HUES6 (cell line): Measurements from ENCODE around the gene ADAM12.

Source experiments
- H3K27ac ChIP-seq: 2 replicates; pipeline ENCODE4 v1.7.0; 2013; ENCODE audit warnings: low read depth, mild to moderate bottlenecking, low read length, inconsistent platforms
- H3K27me3 ChIP-seq: 2 replicates; pipeline ENCODE4 v1.6.1; 2013; ENCODE audit warnings: low read length; ENCODE audit not compliant: control insufficient read depth, insufficient read depth
- H3K36me3 ChIP-seq: 2 replicates; pipeline ENCODE4 v1.6.1; 2013; ENCODE audit warnings: low read length; ENCODE audit not compliant: control insufficient read depth, insufficient read depth
- H3K4me1 ChIP-seq: 2 replicates; pipeline ENCODE4 v1.6.1; 2013; ENCODE audit warnings: low read length; ENCODE audit not compliant: control insufficient read depth, insufficient read depth
- H3K4me3 ChIP-seq: 2 replicates; pipeline ENCODE4 v1.5.1; 2013; ENCODE audit warnings: low read depth, low read length
- H3K9ac ChIP-seq: one replicate; pipeline ENCODE4 v1.6.1; 2013; ENCODE audit warnings: mild to moderate bottlenecking, low read length
- H3K9me3 ChIP-seq: 2 replicates; pipeline ENCODE4 v1.6.1; 2013; ENCODE audit warnings: low read depth, low read length; ENCODE audit not compliant: control insufficient read depth, insufficient read depth

ADAM12 gene

DNA sequence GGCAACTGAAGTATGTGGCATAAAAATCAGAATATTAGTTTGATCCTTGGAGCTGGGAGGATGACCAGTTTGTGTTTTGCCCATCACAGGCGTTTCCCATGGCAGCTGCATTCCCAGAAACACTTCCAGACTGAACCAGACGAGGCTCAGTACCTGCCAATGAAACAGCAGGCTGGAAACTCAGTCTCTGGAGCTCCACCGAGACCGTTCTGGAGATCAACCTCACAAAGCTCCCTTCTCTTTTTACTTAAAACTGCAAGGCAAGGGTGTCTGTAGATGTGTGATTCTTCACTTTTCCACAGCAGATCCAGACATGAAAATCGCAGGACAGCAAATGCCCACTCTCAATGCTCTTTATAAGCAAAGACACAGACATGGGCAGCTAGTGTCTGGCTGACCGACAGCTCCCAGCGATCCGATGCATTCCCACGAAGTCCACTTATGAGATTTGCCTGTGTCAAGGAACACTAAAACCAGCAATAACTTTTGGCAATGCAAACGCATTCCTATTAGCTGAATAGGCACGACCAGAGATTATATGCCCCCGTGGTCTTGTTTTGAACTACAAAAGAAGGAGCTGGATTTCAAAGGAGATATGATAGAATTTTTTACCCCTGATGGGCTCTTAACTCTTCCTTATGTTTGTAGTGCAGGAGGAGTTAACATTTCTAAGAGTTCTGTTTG is 72.6 kb downstream of the ADAM12 start:
- no peak overlapping the region for H3K27ac ChIP-seq

DNA sequence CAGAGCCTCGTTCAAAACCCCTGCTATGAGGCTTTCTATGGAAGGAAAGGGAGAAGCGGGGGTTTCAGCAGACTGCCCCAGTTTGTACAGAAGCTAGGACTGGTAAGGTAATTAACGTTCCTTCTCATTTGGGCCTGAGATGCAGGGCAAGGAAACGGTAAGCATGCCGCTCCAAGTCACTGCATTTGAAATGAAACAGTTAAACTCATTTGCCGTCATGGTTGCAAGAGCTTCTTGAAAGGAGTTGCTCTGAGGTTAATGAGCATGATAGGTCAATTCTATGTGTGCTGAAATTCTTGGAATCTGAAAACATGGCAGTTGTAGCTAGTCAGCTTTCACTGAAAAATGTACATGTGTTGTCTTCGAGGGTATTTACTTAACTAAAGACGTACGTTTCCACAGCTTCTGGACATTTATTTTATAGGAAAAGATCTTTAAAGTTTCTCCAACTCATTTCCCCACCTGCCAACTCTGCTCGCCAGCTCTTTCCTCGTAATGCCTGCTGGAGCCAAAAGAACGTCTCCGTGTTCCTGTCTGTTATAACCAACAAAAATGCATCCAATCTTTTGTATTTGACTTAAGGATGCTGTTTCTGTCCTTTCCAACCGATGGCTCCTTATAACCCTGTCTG is 73.3 kb downstream of the ADAM12 start:
- no peak overlapping the region for H3K27ac ChIP-seq
- H3K4me1 ChIP-seq, result no peaks in the 10 kb centered on the region
- H3K4me3 ChIP-seq, result no peak overlapping the region
- no peak overlapping the region for H3K9ac ChIP-seq
- H3K36me3 ChIP-seq, result no peaks in the 10 kb centered on the region
- no peaks in the 10 kb centered on the region for H3K9me3 ChIP-seq
- no peaks in the 10 kb centered on the region for H3K27me3 ChIP-seq

More for the DNA sequence above, 72.6 kb downstream of the ADAM12 start:
- Histone ChIP-seq H3K9me3 (no peaks in the 10 kb centered on the region), H3K27me3 (no peaks in the 10 kb centered on the region), H3K9ac (no peak overlapping the region), H3K4me3 (no peak overlapping the region), H3K4me1 (no peaks in the 10 kb centered on the region), H3K36me3 (no peaks in the 10 kb centered on the region)

DNA sequence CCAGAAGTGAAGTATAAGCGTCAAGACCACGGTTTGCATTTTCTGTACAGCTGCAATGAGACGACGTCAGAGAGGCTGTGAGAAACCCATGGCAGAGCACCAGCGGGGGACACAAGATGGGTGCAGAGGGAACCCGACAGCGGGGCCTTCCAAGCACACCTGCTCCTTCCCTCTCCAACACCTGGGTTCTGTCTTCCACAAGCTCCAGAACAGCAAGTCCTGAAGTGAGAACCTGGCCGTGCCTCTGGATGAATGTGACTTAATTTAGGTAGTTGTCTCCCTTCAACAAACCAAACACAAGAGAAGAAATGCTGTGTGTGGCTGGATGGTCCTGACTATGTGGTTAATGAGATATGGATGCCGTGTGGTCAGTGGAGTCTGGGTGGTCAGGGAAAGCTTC is 76.1 kb downstream of the ADAM12 start:
- no peaks in the 10 kb centered on the region for H3K9me3 ChIP-seq
- H3K27ac ChIP-seq, result no peak overlapping the region
- no peaks in the 10 kb centered on the region for H3K27me3 ChIP-seq
- no peak overlapping the region for H3K9ac ChIP-seq
- no peaks in the 10 kb centered on the region for H3K36me3 ChIP-seq
- no peak overlapping the region for H3K4me3 ChIP-seq
- no peaks in the 10 kb centered on the region for H3K4me1 ChIP-seq

DNA sequence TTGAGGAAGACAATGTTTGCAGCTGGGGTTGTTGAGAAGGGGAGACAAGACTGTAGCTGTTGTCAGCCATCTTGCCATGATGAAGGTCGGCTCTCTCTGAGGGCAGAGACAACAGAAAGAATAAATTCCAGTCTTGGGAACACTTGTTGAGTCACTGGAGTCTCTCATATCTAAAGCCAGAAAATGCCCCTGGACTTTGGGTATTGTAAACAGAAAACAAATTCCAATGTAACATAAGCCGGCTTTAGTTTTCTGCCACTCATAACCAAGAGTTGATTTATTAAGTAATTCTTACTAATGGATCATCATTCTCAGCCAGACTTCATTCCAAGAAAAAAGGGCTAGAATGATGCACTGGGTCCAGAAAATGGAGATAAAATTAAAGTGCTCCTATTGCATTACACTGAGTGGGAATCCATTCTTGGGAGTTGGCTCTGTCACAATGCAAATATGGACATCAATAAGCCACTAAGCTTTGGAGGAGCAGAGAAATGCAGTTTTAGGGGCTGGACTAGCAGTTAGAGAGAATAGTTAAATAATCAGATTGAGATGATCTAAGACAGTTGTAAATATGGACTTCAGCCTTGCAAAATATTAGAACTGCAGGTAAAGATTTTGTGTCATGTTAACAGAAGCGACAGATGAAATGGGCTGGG is 78.9 kb downstream of the ADAM12 start:
- Histone ChIP-seq H3K27me3 (no peaks in the 10 kb centered on the region), H3K27ac (no peak overlapping the region), H3K4me1 (no peaks in the 10 kb centered on the region), H3K9ac (no peak overlapping the region), H3K4me3 (no peak overlapping the region), H3K36me3 (no peaks in the 10 kb centered on the region), H3K9me3 (no peaks in the 10 kb centered on the region)

DNA sequence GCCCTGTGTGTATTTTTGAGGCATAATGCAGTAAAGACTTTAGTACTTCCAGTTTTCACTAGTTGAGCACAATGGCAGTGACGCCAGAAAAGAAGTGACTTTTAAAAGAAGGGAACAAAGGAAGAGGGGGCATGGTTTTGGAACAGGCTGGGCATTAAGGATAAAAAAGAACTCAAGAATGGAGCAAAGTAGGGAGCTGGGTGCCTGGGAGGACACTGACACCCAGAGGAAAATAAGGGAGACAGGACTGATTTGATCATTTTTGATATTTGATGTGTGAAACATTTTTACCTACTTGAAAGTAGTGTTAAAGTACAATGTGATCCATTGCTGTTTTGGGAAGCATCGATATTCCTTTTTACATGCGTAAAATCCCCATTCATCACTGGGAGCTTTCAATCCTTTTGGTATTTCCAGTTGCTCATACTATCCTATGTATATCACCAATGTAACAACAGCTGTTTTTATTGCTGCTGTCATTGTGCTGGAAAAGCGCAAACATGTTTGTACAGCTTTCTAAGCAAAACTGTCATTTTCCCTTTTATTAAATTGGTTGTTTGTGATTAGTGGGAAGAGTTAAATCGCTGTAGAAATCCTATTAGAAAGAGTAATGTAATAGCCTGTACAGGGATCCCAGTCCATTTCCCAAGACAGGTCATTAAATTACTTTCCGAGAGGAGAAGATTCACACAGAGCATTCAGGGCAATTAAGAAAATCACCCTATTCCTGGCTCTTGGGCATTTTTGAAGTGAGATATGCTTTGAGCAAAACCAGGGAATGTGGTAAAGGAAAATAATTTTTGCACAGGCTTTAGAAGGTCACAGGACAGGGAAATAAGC is 85.2 kb downstream of the ADAM12 start:
- Histone ChIP-seq H3K36me3 (no peaks in the 10 kb centered on the region), H3K9ac (no peak overlapping the region), H3K4me3 (no peak overlapping the region), H3K27ac (no peak overlapping the region), H3K9me3 (no peaks in the 10 kb centered on the region; the same call in 1 of the 2 replicates), H3K27me3 (no peaks in the 10 kb centered on the region), H3K4me1 (no peaks in the 10 kb centered on the region)

DNA sequence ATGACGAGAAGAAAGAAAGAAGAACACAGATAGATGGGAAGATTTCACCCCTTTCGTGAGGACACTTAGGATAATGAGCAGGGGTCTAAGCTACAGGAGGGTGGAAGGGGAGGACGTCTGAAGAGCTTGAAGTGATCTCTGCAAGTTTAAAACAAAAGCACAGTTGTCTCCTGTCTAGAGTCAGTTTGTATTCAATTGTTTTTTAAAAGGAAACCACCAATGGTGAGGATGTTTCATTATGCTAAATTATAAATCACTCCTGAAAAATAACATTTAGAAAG is 85.9 kb downstream of the ADAM12 start:
- Histone ChIP-seq H3K9me3 (no peaks in the 10 kb centered on the region; the same call in 1 of the 2 replicates), H3K9ac (no peak overlapping the region), H3K4me3 (no peak overlapping the region), H3K27me3 (no peaks in the 10 kb centered on the region), H3K4me1 (no peaks in the 10 kb centered on the region), H3K27ac (no peak overlapping the region), H3K36me3 (no peaks in the 10 kb centered on the region)

DNA sequence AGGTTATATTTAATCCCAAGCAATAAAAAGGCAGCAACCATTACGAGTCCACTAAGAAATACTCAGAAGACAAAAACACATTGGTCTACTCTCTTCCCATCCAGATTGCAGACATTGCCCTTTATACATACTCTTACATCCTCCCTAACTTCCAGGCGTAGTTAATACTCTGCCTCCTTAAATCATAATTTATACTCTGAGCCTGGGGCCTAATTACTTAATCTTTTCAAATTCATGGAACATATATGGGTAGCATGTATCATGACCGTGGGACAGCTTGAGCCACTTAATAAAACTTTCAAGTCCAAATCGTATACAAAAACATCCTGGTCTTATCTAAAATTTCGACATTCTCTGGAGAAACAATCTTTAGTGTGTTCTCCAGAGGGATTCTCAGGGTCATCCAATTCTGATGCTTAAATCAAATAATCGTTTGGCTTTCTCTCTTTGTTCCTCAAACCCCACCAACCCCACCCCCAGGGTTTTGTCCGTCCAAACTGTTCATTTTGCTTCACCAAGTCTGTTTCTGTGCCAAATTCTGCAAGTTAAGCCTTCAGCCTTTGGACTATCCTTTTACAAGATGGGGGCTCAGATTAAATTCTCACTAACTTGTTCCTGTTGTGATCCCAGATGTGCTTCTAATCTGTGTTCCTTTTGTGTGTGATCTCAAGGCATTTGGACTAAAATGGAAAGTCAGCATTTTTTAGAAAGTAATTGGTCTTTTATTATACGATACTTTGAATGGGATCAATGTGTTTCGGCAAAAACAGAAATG is 86.4 kb downstream of the ADAM12 start:
- Histone ChIP-seq H3K4me1 (no peaks in the 10 kb centered on the region), H3K27ac (no peak overlapping the region), H3K9me3 (no peaks in the 10 kb centered on the region; the same call in 1 of the 2 replicates), H3K4me3 (no peak overlapping the region), H3K27me3 (no peaks in the 10 kb centered on the region), H3K36me3 (no peaks in the 10 kb centered on the region), H3K9ac (no peak overlapping the region)

DNA sequence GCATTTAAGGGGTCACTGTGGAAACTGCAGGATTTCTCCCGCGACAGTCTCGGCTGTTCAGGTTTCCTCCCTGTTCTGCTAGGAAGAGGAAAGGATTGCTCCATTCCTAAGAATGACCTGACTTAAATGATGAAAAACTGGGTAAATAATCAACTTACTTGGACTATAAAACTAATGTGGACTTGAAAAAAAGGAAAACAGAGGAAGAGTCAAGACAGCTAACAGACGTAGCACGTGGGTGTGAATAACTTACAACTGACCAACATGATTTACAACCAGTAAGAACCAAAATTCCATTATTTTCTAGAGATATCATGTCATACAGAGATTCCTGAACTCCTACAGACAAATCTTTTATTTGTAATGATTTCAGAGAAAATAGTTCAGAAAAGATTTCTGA is 93.8 kb downstream of the ADAM12 start:
- Histone ChIP-seq H3K4me3 (no peak overlapping the region), H3K36me3 (no peaks in the 10 kb centered on the region), H3K9ac (no peak overlapping the region), H3K4me1 (no peaks in the 10 kb centered on the region), H3K27ac (no peak overlapping the region), H3K9me3 (no peaks in the 10 kb centered on the region; the same call in 1 of the 2 replicates), H3K27me3 (no peaks in the 10 kb centered on the region)

DNA sequence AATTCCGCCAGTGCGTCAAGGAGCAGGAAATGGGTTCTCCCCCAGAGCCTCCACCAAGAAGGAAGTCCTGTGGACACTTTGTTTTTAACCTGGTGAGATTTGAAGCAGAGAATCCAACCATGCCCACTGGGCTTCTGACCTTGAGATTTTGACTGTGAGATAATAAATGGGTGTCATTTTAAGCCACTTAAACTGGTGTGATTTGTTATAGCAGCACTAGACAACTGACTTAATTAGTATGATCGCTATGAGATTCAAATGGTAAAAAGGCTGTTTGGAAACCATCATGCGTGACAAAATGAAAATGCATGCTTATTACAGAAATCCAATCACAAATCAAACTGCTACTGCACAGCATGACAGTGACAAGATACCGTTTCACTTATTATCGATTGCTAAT is 98.0 kb downstream of the ADAM12 start:
- Histone ChIP-seq H3K9ac (no peak overlapping the region), H3K36me3 (no peaks in the 10 kb centered on the region), H3K4me3 (no peak overlapping the region), H3K27me3 (no peaks in the 10 kb centered on the region), H3K4me1 (no peaks in the 10 kb centered on the region), H3K9me3 (no peaks in the 10 kb centered on the region), H3K27ac (no peak overlapping the region)

DNA sequence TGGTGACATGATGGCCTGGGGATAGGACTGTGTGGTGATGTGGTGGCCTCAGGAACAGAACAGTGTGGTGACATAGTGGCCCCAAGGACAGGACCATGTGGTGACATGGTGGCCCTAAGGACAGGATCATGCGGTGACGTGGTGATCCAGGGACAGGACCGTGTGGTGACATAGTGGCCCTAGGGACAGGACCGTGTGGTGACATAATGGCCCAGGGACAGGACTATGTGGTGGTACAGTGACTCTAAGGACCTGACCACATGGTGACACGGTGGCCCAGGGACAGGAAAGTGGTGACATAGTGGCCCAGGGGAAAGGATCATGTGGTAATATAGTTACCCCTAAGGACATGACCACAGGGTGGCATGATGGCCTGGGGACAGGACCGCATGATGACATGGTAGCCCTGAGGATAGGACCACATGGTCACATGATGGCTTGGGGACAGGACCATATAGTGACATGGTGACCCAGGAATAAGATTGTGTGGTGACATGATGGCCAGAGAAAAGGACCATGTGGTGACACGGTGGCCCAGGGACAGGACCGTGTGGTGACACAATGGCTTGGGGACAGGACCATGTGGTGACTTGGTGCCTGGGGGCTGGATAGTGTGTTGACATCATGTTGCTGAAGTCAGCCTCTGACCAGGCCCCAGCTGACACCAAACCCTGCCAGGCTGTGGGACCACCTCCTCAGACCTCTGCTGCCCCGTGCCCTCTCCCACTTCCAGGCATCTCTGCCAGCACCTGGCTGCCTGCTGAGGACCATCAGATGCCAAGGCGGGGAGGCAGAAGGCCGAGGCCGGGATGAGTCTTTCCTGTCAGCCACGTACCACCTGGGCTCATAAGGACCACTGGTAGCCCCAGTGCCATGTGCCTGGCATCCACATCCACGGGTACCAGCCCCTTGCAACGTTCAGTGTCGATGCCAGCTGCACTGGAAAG is 99.5 kb downstream of the ADAM12 start:
- H3K4me3 ChIP-seq, result no peak overlapping the region
- no peaks in the 10 kb centered on the region for H3K27me3 ChIP-seq
- H3K27ac ChIP-seq, result no peak overlapping the region
- H3K9me3 ChIP-seq, result no peaks in the 10 kb centered on the region
- H3K36me3 ChIP-seq, result no peaks in the 10 kb centered on the region
- no peak overlapping the region for H3K9ac ChIP-seq
- no peaks in the 10 kb centered on the region for H3K4me1 ChIP-seq
